ENCODE measurements around the gene PSMC4.

- TF ChIP-seq, protein P1, sequence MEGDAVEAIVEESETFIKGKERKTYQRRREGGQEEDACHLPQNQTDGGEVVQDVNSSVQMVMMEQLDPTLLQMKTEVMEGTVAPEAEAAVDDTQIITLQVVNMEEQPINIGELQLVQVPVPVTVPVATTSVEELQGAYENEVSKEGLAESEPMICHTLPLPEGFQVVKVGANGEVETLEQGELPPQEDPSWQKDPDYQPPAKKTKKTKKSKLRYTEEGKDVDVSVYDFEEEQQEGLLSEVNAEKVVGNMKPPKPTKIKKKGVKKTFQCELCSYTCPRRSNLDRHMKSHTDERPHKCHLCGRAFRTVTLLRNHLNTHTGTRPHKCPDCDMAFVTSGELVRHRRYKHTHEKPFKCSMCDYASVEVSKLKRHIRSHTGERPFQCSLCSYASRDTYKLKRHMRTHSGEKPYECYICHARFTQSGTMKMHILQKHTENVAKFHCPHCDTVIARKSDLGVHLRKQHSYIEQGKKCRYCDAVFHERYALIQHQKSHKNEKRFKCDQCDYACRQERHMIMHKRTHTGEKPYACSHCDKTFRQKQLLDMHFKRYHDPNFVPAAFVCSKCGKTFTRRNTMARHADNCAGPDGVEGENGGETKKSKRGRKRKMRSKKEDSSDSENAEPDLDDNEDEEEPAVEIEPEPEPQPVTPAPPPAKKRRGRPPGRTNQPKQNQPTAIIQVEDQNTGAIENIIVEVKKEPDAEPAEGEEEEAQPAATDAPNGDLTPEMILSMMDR (IDR thresholded peaks at IDR 0.05), result no peak
- no peak for TF ChIP-seq SIN3A (IDR thresholded peaks at IDR 0.05; ENCODE audit: borderline replicate concordance, insufficient read depth, low read depth, low read length)
- no peak for TF ChIP-seq POLR2AphosphoS5 (IDR thresholded peaks at IDR 0.05; ENCODE audit: low read depth, low read length)
- TF ChIP-seq REST (IDR thresholded peaks at IDR 0.05; ENCODE audit: insufficient read depth in 1 of 2, low read depth in 2 of 2, low read length in 1 of 2), result no peak
Observed at GRCh38 chr19:39943586-39943985, 27.4 kb upstream of the PSMC4 start.
